NCI-H524 treated with DMSO at 0.1 percent for 48 hours (cell line): ENCODE measurements around the gene ADAMTS16.

ENCODE experiments used
- DNase-seq: peaks from one replicate; lab custom pipeline; 2025; lab: John Stamatoyannopoulos, UW

The ADAMTS16 gene

GRCh38 chr5:5344606-5345005, 204.5 kb downstream of the ADAMTS16 start:
- DNase-seq: no peak

GRCh38 chr5:5347442-5347841, 207.3 kb downstream of the ADAMTS16 start:
- no peak for DNase-seq

- no peak for DNase-seq
Measured at GRCh38 chr5:5348135-5348534, 208.0 kb downstream of the ADAMTS16 start.

- DNase-seq: no peak
Measured at GRCh38 chr5:5348576-5348975, 208.4 kb downstream of the ADAMTS16 start.

- DNase-seq: no peak
Measured at GRCh38 chr5:5350101-5350500, 210.0 kb downstream of the ADAMTS16 start.

GRCh38 chr5:5351288-5351979, 211.3 kb downstream of the ADAMTS16 start:
- no peak for DNase-seq

GRCh38 chr5:5352675-5353074, 212.5 kb downstream of the ADAMTS16 start:
- no peak for DNase-seq

GRCh38 chr5:5353681-5354080, 213.6 kb downstream of the ADAMTS16 start:
- no peak for DNase-seq

- no peak for DNase-seq
Measured at GRCh38 chr5:5356765-5357164, 216.6 kb downstream of the ADAMTS16 start.

- no peak for DNase-seq
Measured at GRCh38 chr5:5359618-5360017, 219.5 kb downstream of the ADAMTS16 start.

- DNase-seq: no peak
Measured at GRCh38 chr5:5360363-5360940, 220.3 kb downstream of the ADAMTS16 start.

GRCh38 chr5:5360941-5361520, 220.9 kb downstream of the ADAMTS16 start:
- DNase-seq: no peak

- DNase-seq: no peak
Measured at GRCh38 chr5:5363045-5363444, 222.9 kb downstream of the ADAMTS16 start.

- DNase-seq: no peak
Measured at GRCh38 chr5:5364932-5365331, 224.8 kb downstream of the ADAMTS16 start.

- no peak for DNase-seq
Measured at GRCh38 chr5:5367739-5368138, 227.6 kb downstream of the ADAMTS16 start.

- DNase-seq: no peak
Measured at GRCh38 chr5:5369051-5369605, 229.0 kb downstream of the ADAMTS16 start.
